PC-3 (cell line): ENCODE data around the gene ARL10.

ENCODE experiments used
- EZH2 ChIP-seq: fragments of 300-600 bp; sonication (generic); IDR thresholded peaks from one replicate; pipeline ENCODE4 v1.6.1; 2017; ENCODE audit warnings: antibody characterized with exemption, mild to moderate bottlenecking, low read length; ENCODE audit not compliant: unreplicated experiment
- EZH2phosphoT487 ChIP-seq: fragments of 300-600 bp; sonication (generic); IDR thresholded peaks from 2 replicates; pipeline ENCODE4 v1.6.1; 2018; ENCODE audit warnings: mild to moderate bottlenecking, antibody characterized with exemption, low read length, borderline replicate concordance
- TF ChIP-seq, protein P1 (sequence below): fragments of 300-600 bp; sonication (generic); conservative IDR thresholded peaks from 2 replicates; pipeline ENCODE4 v1.5.1; 2017; ENCODE audit warnings: antibody characterized with exemption, low read depth, mild to moderate bottlenecking, low read length

DNA sequence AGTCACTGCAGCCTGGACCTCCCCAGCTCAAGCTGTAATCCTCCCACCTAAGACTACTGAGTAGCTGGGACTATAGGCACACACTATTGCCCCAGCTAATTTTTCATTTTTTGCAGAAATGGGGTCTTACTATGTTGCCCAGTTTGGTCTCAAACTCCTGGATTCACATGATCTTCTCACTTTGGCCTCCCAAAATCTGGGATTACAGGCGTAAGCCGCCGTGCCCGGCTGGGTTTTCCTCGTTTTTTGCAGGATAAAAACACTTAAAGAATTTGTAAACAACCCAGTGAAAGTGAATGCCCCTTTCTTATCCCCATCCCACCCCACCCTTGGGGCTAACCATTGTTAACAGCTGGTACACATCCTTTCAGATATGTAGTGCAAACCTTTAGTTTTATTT is 43.3 kb downstream of the ARL10 start:
- TF ChIP-seq, protein P1, sequence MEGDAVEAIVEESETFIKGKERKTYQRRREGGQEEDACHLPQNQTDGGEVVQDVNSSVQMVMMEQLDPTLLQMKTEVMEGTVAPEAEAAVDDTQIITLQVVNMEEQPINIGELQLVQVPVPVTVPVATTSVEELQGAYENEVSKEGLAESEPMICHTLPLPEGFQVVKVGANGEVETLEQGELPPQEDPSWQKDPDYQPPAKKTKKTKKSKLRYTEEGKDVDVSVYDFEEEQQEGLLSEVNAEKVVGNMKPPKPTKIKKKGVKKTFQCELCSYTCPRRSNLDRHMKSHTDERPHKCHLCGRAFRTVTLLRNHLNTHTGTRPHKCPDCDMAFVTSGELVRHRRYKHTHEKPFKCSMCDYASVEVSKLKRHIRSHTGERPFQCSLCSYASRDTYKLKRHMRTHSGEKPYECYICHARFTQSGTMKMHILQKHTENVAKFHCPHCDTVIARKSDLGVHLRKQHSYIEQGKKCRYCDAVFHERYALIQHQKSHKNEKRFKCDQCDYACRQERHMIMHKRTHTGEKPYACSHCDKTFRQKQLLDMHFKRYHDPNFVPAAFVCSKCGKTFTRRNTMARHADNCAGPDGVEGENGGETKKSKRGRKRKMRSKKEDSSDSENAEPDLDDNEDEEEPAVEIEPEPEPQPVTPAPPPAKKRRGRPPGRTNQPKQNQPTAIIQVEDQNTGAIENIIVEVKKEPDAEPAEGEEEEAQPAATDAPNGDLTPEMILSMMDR: no peak
- TF ChIP-seq EZH2 (no peak), EZH2phosphoT487 (no peak)
